B cell (primary cell): ENCODE data around the gene CELF4. TPM values are rescaled to one million over a fixed set of nuclear protein-coding genes. Genes with fewer than 3 reads are reported as not detected.

Experiments
- ATAC-seq: fragments of 200-7000 bp; cut with Tn5 transposase; one replicate; pipeline ENCODE4 v1.10.0; 2021; ENCODE audit warnings: low read depth, mild to moderate bottlenecking, moderate number of reproducible peaks, moderate library complexity
- CTCF ChIA-PET: fragments of 350-600 bp; sonication (Branson Sonifier 250); formaldehyde crosslinking; loops from one replicate; lab custom pipeline; 2021; ENCODE audit warnings: antibody characterized with exemption, inconsistent platforms; lab: Charles Lee
- POLR2A ChIA-PET: fragments of 350-600 bp; sonication (Branson Sonifier 250); formaldehyde crosslinking; loops from one replicate; lab custom pipeline; 2021; ENCODE audit warnings: antibody characterized with exemption; lab: Charles Lee
- DNase-seq: peaks from one replicate; pipeline ENCODE4 v3.0.0; 2013
- H2AFZ ChIP-seq: 2 replicates; pipeline ENCODE4 v1.6.1; 2012; ENCODE audit warnings: mild to moderate bottlenecking, low read depth, low read length; ENCODE audit not compliant: insufficient read depth, poor library complexity, severe bottlenecking
- H3K27ac ChIP-seq, 2 donors: 1 replicate in 1 of 2; 2 replicates in 1 of 2; pipeline ENCODE4 v1.5.1; 2012 to 2013; ENCODE audit warnings: low read length in 2 of 2, mild to moderate bottlenecking in 2 of 2, moderate library complexity in 1 of 2
- H3K27me3 ChIP-seq, 4 experiments: fragments of 200-600 bp in 1 of 4; sonication (generic) in 1 of 4; replicated peaks in 1 of 4; 1 replicate in 2 of 4; 2 replicates in 2 of 4; pipeline versions ENCODE4 v1.6.1 to v1.7.0; 2013 to 2016; ENCODE audit warnings: low read length in 3 of 4, mild to moderate bottlenecking in 2 of 4, mixed read lengths in 1 of 4, moderate library complexity in 1 of 4; ENCODE audit not compliant: insufficient read depth in 4 of 4, control insufficient read depth in 3 of 4; ENCODE audit errors: control extremely low read depth in 1 of 4
- H3K36me3 ChIP-seq, 2 experiments: replicated peaks in 1 of 2; 1 replicate in 1 of 2; 2 replicates in 1 of 2; pipeline versions ENCODE4 v1.6.1 to v1.7.1; 2013; ENCODE audit warnings: low read length in 1 of 2; ENCODE audit not compliant: insufficient read depth in 2 of 2, control insufficient read depth in 1 of 2; ENCODE audit errors: control extremely low read depth in 1 of 2, extremely low read depth in 1 of 2
- H3K4me1 ChIP-seq, 2 donors: fragments of 200-600 bp in 1 of 2; sonication (generic) in 1 of 2; 1 replicate in 1 of 2; 2 replicates in 1 of 2; pipeline versions ENCODE4 v1.5.1 to v1.6.1; 2013 to 2017; ENCODE audit warnings: low read length in 2 of 2; ENCODE audit not compliant: control insufficient read depth in 2 of 2, insufficient read depth in 2 of 2
- H3K4me2 ChIP-seq: replicated peaks from 2 replicates; pipeline ENCODE3; 2012; ENCODE audit warnings: mild to moderate bottlenecking, low read depth, low read length; ENCODE audit not compliant: poor library complexity, severe bottlenecking
- H3K4me3 ChIP-seq, 5 experiments: fragments of 200-600 bp in 1 of 5; sonication (generic) in 1 of 5; 1 replicate in 3 of 5; 2 replicates in 2 of 5; pipeline versions ENCODE4 v1.5.1 to v1.7.0; 2011 to 2016; ENCODE audit warnings: low read length in 4 of 5, mild to moderate bottlenecking in 4 of 5, low read depth in 2 of 5, control low read depth in 1 of 5, moderate library complexity in 1 of 5; ENCODE audit not compliant: insufficient read depth in 1 of 5; ENCODE audit errors: control extremely low read depth in 1 of 5, extremely low read depth in 1 of 5
- H3K79me2 ChIP-seq: fragments of 200-600 bp; sonication (generic); one replicate; pipeline ENCODE4 v1.6.0; 2016; ENCODE audit warnings: low read length; ENCODE audit not compliant: control insufficient read depth, insufficient read depth
- H3K9ac ChIP-seq: fragments of 200-600 bp; sonication (generic); 2 replicates; pipeline ENCODE4 v1.6.1; 2017; ENCODE audit warnings: mild to moderate bottlenecking, low read length, moderate library complexity
- H3K9me3 ChIP-seq, 3 donors: one replicate each; pipeline versions ENCODE4 v1.6.1 to v1.7.1; 2013; ENCODE audit warnings: low read length in 2 of 3; ENCODE audit not compliant: control insufficient read depth in 2 of 3, insufficient read depth in 1 of 3; ENCODE audit errors: control extremely low read depth in 1 of 3
- H4K20me1 ChIP-seq: 2 replicates; pipeline ENCODE4 v1.6.0; 2012; ENCODE audit warnings: mild to moderate bottlenecking, low read length; ENCODE audit not compliant: insufficient read depth, control insufficient read depth, poor library complexity, severe bottlenecking
- H3K27ac Mint-ChIP-seq: one replicate; pipeline ENCODE4 v1.8.0; 2021; ENCODE audit warnings: mixed read lengths
- H3K27me3 Mint-ChIP-seq: one replicate; pipeline ENCODE4 v1.8.0; 2021; ENCODE audit warnings: mixed read lengths
- H3K4me1 Mint-ChIP-seq: one replicate; pipeline ENCODE4 v1.8.0; 2021; ENCODE audit warnings: mixed read lengths
- H3K4me3 Mint-ChIP-seq: one replicate; pipeline ENCODE4 v1.8.0; 2021; ENCODE audit warnings: mixed read lengths
- H3K9me3 Mint-ChIP-seq: one replicate; pipeline ENCODE4 v1.8.0; 2022; ENCODE audit warnings: mixed read lengths; ENCODE audit not compliant: insufficient read depth
- CTCF ChIP-seq: fragments of 200-600 bp; IDR thresholded peaks from one replicate; pipeline ENCODE4 v1.8.0; 2022; ENCODE audit warnings: antibody characterized with exemption, mild to moderate bottlenecking
- EZH2 ChIP-seq: IDR thresholded peaks from 2 replicates; pipeline ENCODE4 v1.6.1; 2012; ENCODE audit warnings: borderline replicate concordance, low read depth, mild to moderate bottlenecking, moderate library complexity, low read length; ENCODE audit not compliant: insufficient read depth, poor library complexity, severe bottlenecking
- WGBS: methylation state at CpG from one replicate; pipeline ENCODE4 v1.1.5; 2013; ENCODE audit warnings: missing lambda C conversion rate; ENCODE audit not compliant: insufficient coverage; 5-methylcytosine and 5-hydroxymethylcytosine counted together
- intact Hi-C: fragments of 100-400 bp; cut with micrococcal nuclease; formaldehyde crosslinking; loops from one replicate; pipeline ENCODE4 v1.10.0; 2022
- polyA plus RNA-seq: library from polyadenylated mRNA; depleted of rRNA; stranded (reverse); fragments of >200 nt; gene quantifications from 2 replicates; pipeline ENCODE4 v1.2.3, GENCODE V29; 2012
- total RNA-seq, 2 donors: library from RNA; stranded (reverse); fragments of 120-200 nt in 1 of 2; gene quantifications; 1 replicate in 1 of 2; 2 replicates in 1 of 2; pipeline versions ENCODE4 v1.2.3 to v1.2.4, GENCODE V29; 2013 to 2022

The CELF4 gene
- total and polyA plus RNA-seq, 2 donors (not counting 1 experiment from before 2014, with no cell fraction given): not detected

- Histone ChIP-seq H3K9ac (no peak overlapping the region), H3K36me3 (no peaks in the 10 kb centered on the region), H3K9me3 (peaks cover 0 to 9% (median 0%) of the 10 kb centered on the region in 3 donors), H3K4me3 (no peak overlapping the region), H2AFZ (no peak overlapping the region), H3K79me2 (no peaks in the 10 kb centered on the region), H3K4me1 (no peaks in the 10 kb centered on the region), H3K27ac (no peak overlapping the region), H3K27me3 (no peaks in the 10 kb centered on the region), H3K4me2 (no peak overlapping the region), H4K20me1 (no peaks in the 10 kb centered on the region)
- no peak overlapping the region for H3K27ac Mint-ChIP-seq
- ATAC-seq: no peak
- no CpG with 5 or more reads among the region's 2 CpGs for WGBS
- peaks cover 4% of the 10 kb centered on the region for H3K27me3 Mint-ChIP-seq
- no peak overlapping the region for H3K4me3 Mint-ChIP-seq
- POLR2A ChIA-PET: no interaction called here
- DNase-seq: no peak
- CTCF ChIA-PET: no interaction called here
- no peaks in the 10 kb centered on the region for H3K4me1 Mint-ChIP-seq
- intact Hi-C loops: no loop called here
- TF ChIP-seq EZH2 (no peak), CTCF (no peak)
- no peaks in the 10 kb centered on the region for H3K9me3 Mint-ChIP-seq
Observed at GRCh38 chr18:37582261-37582660, 16.7 kb upstream of the CELF4 start.

DNA sequence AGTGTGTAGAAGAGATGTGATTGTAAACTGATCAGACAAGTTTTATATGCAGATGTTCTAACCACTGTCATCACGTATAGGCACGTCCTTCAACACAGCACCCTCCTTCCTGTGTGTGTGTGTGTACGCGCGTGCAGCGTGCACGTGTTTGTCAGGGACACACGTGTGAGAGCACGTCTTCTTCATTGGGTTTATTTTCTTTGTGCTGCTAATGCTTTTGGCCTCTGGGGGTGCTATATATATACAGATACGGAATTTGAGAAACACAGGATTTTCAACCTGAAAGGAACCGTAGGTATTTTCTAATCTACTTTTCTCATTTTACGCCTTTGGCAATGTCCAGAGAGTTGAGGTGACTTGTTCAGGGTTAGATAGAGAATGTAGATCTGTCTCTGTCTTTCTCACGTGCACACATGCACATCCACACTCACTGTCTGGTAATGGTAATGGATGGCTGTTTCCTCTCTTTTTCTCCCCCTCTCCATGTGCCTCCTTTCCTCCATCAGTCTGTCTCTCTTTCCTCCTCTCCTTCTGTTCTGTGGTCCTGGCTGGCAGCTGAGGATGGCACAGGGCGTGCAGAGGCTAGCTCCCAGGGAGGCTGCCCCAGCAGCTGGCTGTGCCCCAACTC is 13.4 kb upstream of the CELF4 start:
- DNase-seq (no peak), ATAC-seq (no peak)
- no peaks in the 10 kb centered on the region for H3K36me3 ChIP-seq
- ChIA-PET CTCF (no interaction called here), POLR2A (no interaction called here)
- H3K9ac ChIP-seq: no peak overlapping the region
- intact Hi-C loops: no loop called here
- H3K4me1 ChIP-seq: no peaks in the 10 kb centered on the region
- no peak overlapping the region for H3K27ac ChIP-seq
- H3K4me3 Mint-ChIP-seq: no peak overlapping the region
- no peaks in the 10 kb centered on the region for H3K4me1 Mint-ChIP-seq
- H3K79me2 ChIP-seq: no peaks in the 10 kb centered on the region
- H3K9me3 Mint-ChIP-seq: no peaks in the 10 kb centered on the region
- H3K27ac Mint-ChIP-seq: no peak overlapping the region
- peaks cover 0 to 8% (median 0%) of the 10 kb centered on the region in 3 donors for H3K9me3 ChIP-seq
- H2AFZ ChIP-seq: no peak overlapping the region
- TF ChIP-seq EZH2 (no peak), CTCF (no peak)
- no peaks in the 10 kb centered on the region for H3K27me3 ChIP-seq
- no CpG with 5 or more reads among the region's 14 CpGs for WGBS
- H3K27me3 Mint-ChIP-seq: peaks cover 10% of the 10 kb centered on the region
- no peak overlapping the region for H3K4me2 ChIP-seq
- no peak overlapping the region for H3K4me3 ChIP-seq
- no peaks in the 10 kb centered on the region for H4K20me1 ChIP-seq
